Measurements from ENCODE around the gene FBXL5.

Gene FBXL5, protein sequence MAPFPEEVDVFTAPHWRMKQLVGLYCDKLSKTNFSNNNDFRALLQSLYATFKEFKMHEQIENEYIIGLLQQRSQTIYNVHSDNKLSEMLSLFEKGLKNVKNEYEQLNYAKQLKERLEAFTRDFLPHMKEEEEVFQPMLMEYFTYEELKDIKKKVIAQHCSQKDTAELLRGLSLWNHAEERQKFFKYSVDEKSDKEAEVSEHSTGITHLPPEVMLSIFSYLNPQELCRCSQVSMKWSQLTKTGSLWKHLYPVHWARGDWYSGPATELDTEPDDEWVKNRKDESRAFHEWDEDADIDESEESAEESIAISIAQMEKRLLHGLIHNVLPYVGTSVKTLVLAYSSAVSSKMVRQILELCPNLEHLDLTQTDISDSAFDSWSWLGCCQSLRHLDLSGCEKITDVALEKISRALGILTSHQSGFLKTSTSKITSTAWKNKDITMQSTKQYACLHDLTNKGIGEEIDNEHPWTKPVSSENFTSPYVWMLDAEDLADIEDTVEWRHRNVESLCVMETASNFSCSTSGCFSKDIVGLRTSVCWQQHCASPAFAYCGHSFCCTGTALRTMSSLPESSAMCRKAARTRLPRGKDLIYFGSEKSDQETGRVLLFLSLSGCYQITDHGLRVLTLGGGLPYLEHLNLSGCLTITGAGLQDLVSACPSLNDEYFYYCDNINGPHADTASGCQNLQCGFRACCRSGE

DNA sequence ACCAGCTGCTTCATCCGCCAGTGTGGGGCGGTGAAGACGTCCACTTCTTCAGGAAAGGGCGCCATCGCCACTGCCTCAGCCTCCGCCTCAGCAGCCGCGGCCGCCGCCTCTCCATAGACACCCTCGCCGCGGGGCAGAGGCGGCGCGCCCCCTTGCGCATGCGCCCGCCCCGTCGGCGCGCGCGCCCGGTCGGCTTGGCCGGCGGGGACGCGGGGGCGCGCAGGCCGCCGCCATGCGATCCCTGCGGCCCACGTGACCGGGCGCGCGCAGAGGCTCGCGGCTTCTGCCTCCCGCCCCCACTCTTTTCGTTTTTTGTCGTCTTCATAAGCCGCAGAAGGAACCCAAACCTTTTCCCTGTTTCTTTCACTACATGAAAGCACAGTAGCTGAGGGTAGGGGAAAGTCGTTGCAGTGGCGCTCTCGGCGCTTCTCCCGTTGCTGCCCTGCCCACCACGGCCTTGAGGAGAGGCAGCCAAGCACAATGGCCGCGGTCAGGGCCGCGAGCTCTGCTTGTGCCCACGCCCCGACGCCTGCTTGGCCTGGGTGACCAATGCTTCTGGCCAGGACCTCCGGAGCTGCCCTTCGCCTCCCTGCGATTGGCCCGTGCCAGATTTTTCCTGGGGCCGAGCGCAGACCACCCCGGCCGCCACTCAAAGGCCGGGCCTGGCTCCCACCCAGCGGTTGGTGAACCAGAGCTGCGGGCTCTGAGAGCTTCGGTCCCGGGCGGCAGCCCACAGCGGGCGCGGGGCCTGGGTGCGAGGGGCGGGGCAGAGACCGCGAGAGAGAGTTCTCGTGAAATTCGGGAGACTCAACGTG lies at the start of gene FBXL5:
TSS of gene FBXL5 (minus strand) at position 135 of the 815 bp plus-strand sequence. CDS start at position 65, 70 bp downstream.
- peak; percentile 48 for DNase-seq

DNA sequence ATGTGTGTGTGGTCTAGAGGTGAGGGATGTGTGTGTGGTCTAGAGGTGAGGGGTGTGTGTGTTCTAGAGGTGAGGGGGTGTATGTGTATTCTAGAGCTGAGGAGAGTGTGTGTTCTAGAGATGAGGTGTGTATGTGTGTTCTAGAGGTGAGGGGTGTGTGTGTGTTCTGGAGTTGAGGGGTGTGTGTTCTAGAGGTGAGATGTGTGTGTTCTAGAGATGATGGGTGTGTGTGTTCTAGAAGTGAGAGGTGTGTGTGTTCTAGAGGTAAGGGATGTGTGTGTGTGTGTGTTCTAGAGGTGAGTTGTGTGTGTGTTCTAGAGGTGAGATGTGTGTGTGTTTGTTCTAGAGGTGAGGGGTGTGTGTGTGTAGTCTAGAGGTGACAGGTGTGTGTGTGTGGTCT lies 49.0 kb upstream of the FBXL5 start:
- DNase-seq, result no peak

DNA sequence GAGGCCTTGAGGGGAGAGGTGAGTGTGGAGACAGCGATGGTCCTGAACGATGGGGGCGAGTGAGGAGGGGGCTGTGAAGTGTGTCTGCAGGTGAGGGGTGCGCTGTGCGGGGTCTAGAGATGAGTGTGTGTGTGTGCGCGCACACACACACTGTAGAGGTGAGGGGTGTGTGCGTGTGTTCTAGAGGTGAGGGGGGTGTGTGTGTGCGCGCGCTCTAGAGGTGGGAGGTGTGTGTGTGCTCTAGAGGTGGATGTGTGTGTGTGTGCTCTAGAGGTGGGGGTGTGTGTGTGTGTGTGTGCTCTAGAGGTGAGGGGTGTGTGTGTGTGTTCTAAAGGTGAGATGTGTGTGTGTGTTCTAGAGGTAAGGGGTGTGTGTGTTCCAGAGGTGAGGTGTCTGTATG lies 48.3 kb upstream of the FBXL5 start:
- DNase-seq, result no peak

DNA sequence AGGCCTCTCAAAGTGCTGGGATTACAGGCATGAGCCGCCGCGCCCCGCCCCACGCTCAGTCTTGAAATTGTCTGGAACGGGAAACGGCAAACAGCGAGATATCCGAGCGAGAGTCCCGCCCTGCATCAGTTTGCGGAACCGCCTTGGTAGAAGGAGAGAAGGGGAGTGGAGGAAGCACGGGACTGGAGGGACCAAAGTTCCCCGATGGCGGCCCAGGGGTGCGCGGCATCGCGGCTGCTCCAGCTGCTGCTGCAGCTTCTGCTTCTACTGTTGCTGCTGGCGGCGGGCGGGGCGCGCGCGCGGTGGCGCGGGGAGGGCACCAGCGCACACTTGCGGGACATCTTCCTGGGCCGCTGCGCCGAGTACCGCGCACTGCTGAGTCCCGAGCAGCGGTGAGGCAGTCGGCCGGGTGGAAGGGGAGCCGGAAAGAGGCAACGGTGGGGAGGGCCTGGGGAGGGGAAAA lies 47.8 kb upstream of the FBXL5 start, which contains the start of gene BST1:
TSS of gene BST1 (plus strand) at position 125 of the 463 bp plus-strand sequence. CDS start at position 205, 80 bp downstream.
- no peak for DNase-seq

DNA sequence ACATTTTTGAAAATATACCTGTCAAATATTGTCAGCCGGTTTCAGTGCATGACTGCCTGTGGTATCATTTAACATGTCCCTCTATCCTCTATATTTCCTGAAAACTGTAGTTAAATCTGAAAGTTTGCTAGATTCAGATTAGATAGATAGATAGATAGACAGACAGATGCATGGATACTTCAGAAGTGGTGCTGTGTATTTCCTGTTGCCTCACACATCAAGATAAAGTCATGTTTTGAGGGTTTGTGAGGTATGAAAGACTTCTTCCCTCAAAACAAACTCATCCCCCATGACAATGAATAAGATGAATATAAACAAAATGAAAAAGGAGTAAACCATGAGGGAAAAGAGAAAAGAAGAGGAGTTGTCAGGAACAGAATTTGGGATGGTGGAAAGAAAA lies 41.7 kb upstream of the FBXL5 start:
- no peak for DNase-seq

DNA sequence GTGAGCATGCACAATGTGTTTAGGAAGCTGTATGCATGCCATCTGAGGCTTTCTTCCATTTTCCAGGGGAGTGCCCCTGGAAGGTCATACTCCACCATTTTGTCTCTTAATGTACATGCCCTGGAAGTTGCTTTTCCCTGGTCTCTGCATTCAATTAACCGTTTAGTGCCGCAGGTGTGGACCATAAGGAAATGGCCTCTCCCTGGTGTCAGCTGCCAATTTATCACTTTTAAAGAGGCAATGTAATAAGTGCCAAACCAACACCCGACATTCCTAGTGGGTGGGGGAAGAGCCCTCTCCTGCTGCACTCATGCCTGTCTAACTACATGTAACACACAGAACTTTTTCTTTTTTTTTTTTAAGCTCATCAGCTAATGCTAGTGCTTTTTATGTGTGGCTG lies 40.6 kb upstream of the FBXL5 start:
- DNase-seq, result no peak

DNA sequence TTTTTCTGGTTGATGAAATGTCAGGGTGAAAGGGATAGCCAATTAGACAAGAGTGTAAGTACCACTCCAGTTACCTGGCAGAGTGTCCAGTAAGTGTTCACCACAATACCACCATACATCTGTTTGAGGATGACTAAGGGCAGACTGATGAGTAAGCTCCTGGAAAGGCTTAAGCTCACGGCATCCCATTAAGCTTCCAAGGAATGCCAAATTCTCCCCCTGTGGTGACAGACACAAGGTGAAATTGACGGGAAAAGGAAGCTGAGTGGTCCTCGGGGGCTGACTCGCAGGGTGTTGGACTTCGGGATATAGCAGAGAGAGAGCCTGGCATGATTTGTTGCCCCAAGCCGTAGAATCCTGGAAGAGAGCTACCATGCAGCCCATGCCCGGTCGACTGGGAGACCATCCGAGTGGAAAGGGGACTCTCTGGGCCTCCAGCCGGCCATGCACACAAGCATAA lies 40.1 kb upstream of the FBXL5 start:
- no peak for DNase-seq

DNA sequence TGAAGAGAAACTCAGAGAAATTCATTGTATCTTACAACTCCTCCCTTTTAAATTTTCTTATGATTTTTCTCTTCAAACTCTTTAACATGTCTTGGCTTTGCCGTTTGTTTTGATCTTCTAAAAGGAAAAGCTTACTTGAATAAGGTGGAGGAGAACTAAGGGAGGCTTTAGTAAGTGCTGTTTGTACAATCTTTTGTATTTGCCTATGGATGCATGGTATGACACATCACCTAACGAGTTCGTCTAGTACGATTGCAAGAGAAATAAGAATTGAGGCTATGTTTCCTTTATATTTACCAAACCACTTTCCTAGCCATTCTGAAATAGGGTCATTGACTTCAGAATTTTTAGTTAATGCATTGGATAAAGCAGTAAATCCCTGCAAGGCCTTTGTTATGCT lies 39.3 kb upstream of the FBXL5 start:
- DNase-seq, result no peak

DNA sequence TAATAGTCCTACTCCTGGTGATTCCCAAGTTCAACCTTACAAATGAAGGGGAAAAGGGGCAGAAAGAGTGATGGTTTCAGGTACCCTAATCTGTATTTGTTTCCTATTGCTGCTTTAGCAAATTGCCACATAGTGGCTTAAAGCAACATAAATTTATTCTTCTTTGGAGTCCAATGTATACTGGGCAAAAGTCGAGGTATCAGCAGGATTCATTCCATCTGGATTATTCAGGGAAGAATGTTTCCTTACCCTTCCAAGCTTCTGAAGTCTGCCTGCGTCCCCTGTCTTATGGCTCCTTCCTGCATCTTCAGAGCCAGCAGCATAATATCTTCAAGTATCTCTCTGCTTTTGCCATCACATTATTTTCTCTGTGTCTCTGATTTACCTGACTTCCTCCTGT lies 37.4 kb upstream of the FBXL5 start:
- DNase-seq, result no peak

DNA sequence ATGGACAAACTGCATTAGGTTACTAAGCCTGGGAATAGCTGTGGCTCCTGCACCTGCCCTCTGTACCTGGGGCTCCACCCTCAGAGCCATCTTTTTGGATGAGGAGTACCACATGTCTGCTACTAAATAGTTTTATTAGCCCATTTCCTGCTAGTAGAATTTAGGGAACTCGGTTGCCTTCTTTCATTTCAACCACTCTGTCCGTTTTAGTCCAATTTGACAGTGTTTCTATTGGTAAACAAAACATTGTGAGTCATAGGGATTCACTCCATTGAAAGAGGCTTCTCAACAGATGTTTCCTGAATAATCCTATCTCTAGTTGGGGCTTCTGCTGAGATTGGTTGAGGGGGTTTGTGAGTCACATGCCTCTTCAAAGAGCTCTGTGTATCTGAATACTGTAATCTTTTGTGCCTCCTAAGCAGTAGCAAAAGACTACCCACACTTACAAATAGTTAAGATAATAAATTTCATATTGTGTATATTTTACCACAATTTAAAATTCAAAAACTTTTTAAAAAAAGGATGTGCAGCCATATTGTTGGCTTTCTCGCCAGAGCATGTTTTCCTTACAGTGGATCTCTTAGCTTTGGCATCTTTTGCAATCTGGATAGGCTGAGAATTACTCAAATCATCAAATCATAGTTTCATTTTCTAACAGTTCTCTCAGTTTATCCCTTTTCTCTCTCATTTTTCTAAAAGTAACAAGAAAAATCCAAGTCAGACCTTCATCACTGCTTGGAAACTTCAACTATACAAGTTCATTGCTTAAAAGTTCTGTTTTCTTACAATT lies 36.4 kb upstream of the FBXL5 start:
- DNase-seq, result no peak

DNA sequence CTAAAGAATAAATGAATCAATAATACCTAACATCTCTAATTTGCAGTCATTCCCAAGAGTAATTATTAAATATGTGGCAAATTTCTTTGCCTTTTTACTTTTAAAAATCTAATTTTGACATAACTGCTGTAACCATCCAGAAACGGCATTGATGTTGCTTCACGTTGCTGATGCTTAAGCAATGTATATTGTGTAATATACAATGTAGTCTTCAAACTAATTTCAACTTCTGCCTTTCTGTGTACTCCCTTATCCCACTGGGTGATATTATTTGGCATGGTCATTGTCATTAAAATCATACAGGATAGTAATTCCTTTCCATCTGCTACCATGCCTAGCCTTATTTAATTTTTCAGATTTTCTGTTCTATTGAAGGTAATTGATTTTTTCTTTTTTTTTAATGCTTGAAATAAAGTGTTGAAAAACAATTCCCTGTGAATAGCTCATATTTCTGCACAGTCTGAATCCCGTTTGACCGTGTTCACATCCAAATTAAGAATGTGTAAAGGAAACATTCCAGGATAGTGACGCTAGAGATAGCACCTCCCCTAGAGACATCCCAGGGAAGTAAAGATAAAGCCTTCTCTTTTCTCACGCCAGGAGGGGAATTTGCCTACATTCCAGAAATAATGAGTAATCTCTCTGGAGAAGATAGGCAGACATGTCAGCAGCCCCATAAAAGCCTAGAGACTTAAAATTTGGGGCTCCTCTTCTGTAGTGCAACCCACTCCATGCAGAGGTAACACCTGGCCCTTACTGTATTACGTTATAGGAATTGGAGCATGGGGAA lies 35.1 kb upstream of the FBXL5 start:
- no peak for DNase-seq

DNA sequence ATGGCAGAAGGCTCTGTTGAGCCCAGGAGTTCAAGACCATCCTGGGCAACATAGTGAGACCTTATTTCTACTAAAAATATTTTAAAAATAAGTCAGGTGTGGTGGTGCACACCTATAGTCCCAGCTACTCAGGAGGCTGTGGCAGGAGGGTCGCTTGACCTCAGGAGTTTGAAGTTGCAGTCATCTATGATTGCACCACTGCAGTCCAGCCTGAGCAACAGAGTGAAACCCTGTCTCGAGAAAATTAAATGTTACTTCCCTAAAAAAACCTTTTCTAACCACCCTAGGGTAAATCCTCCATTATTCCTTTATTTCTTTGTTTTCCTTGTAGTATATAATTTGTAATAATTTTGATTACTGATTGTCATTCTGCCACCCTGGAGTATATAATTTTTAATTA lies 34.4 kb upstream of the FBXL5 start:
- no peak for DNase-seq

DNA sequence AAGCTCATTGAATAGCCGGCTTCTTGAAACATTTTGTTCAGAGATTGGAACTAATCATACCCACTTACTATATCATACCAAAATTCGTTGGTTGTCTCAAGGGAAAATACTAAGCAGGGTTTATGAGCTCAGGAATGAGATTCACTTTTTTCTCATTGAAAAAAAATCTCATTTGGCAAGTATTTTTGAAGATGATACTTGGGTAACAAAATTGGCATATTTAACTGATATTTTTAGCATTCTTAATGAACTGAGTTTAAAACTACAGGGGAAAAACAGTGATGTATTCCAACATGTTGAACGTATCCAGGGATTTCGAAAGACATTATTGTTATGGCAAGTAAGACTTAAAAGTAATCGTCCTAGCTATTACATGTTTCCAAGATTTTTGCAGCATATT lies 32.9 kb upstream of the FBXL5 start:
- no peak for DNase-seq

DNA sequence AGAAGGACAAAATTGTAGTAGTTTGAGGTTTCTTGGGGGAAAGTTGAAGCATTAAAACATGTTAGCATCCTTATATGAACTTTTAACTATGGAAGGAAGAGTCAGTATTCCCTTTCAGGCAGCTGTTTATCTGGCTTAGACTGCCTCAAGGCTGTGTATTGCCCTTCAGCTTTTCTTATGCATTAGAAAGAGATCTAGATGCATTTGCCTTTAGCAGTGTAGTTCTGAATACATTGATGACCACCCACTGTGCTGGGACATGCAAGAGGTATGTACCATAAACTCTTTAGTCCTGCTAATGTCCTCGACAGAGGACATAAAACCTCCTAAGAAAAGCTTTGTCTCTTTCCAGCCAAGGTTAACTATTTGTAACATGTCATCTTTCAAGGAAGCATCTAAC lies 29.3 kb upstream of the FBXL5 start:
- DNase-seq, result no peak

DNA sequence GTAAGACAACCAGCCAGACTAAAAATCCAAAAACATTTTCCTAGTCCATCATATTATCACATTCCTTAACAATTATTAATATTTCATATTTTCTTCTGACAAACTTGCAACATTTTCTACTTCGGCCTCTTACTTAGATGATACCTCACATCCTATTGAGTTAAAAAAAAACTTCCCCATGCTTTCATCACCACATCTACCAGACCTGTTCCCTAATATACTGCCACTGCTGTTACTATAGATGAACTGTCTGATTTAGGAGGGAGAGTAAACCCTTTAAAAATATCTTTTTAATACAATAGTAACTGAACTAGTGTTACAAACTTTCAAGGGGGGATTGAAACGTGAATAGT lies 28.0 kb upstream of the FBXL5 start:
- no peak for DNase-seq

DNA sequence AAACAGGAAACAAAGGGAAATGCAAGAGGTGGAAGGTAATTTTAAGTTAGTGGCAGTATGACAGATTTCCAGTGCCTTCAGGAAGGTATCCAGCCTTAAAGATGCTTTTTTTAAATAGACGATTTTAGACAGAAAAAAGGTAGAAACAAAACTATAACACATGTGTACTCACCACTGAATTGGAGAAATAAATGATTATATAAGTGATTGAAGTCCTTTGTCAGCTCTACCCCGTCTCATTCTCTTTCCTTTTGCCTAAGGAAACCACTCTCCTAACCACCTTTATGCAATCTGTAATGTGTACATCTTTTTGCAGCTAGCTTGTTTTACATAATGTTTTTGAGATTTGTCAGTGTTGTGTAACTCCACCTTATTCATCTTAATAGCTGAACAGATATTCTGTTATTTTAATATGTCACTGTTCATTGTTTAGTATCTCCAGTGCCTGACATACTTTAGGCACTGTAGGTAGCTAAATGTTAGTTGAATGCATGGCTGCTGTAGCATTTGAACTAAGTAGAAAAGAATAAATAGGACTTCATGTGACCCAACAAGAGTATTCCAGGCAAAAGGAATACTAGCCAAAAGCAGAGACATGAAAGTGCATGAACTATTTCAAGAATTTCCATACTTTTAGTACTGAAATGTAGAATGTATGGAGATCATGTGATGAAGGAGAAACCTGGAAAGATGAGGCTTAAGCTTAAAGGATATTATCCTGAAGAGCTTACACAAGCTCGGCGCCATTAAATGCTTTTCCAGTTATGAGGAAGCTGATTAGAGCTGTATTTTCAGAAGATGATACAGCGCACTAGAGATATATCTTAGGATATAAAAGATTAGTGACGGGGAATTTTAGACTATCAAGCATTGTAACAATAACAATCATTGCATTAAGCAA lies 27.3 kb upstream of the FBXL5 start:
- DNase-seq, result peak; percentile 12

DNA sequence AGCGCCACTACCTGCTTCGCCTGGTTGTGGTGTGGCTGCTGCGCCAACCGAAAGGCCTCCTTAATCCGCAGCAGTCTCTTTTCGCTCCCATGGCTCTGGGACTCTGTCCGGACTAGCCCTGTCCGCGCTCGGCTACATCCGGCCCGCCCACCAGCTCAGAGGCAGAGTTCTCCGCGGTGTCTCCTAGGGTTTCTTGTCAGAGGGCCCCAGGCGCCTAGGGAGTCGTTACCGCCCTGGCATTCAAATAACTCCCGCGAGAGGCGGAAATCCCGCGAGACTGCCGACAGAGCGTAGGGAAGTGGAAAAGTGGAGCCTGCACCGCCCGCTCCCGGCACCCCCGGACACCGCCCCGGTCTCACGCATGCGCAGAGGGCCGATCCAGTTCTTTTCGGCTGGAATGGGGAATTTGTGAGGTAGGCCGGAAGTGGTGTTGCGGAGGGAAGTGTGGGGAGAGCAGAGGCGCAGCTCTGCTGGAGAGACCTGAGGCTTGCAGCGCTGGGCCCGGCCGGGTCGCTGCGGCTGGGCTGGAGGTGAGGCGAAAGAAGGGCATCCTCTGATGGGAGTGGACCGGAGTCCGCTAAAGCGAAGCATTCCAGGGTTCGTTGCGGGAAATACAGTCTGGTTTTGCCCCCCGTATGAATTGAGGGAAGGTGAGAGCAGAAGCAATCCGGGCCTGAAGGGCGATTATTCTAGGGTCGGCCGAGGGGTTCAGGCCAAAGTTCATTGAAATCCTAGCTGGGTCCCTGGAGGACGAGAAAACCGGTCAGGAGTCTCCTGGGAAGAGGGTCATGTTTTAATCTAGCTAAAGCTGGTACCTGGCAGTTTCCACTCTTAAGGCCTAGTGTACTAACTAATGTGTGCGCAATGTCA lies 26.4 kb upstream of the FBXL5 start, which contains the start of gene FAM200B:
TSS of gene FAM200B (plus strand) at position 456 of the 870 bp plus-strand sequence. CDS start 5,151 bp downstream, outside the sequence.
- DNase-seq, result peak; percentile 98

DNA sequence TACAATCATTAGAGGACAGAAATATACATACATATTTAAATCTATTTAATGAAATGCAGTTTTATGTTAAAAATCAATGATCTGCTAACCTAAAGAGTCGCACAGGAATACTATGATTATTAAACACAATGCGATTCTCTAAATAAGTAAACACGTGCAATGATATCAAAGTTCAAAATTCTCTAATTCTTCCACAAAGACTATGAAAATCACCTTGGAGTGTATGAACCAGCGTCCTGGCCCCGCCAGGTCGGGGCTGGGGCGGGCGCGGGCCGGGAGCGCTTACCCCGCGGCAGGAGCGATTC lies 25.9 kb upstream of the FBXL5 start:
- DNase-seq, result no peak

DNA sequence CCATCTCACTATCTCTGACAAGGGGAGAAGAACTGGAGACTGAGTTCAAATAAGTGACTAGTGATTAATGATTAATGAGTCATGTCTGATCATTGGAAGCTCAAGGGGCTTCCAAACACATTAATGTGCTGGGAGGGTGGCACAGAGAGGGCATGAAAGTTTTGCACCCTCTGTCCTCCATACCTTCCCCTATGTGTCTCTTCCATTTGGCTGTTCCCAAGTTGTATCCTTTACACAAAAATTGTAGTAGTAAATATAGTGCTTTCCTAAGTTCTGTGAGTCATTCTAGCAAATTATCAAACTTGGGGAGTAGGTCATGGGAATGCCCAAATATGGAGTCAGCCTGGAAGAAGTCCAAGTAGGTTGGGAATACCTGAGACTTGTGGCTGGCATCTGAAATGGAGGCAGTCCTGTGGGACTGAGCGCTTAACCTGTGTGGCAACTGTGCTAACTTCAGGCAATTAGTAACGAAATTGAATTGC lies 22.4 kb upstream of the FBXL5 start:
- DNase-seq, result no peak

All from NCI-H2081 treated with DMSO at 0.1 percent for 48 hours (cell line).